A549 (cell line): ENCODE data around the gene CYB5D1.

ENCODE experiments used
- CEBPB ChIP-seq, 2 experiments: fragments of >200 bp in 1 of 2; sonication (Bioruptor Twin) in 1 of 2; formaldehyde crosslinking in 1 of 2; IDR thresholded peaks; 2 replicates each; pipeline ENCODE4 v1.6.1; 2012 to 2016
- CTCF ChIP-seq: fragments of >200 bp; sonication (Bioruptor Twin); formaldehyde crosslinking; IDR thresholded peaks from 3 replicates; pipeline ENCODE4 v1.5.1; 2016
- EP300 ChIP-seq, 2 experiments: fragments of >200 bp; sonication (Bioruptor Twin); formaldehyde crosslinking; IDR thresholded peaks; 2 replicates in 1 of 2; 3 replicates in 1 of 2; pipeline ENCODE4 v1.6.1; 2016 to 2017
- KDM5A ChIP-seq: fragments of 200-600 bp; sonication (generic); IDR thresholded peaks from 2 replicates; pipeline ENCODE4 v1.6.1; 2016; ENCODE audit warnings: antibody characterized with exemption, mild to moderate bottlenecking
- MAFK ChIP-seq: fragments of 450-650 bp; IDR thresholded peaks from 2 replicates; pipeline ENCODE4 v1.6.1; 2014; ENCODE audit not compliant: partially characterized antibody
- MAZ ChIP-seq: fragments of 150-350 bp; IDR thresholded peaks from 2 replicates; pipeline ENCODE4 v1.6.1; 2014; ENCODE audit warnings: antibody characterized with exemption, low read depth, low read length, borderline replicate concordance
- POLR2A ChIP-seq: IDR thresholded peaks from 2 replicates; pipeline ENCODE4 v1.6.1; 2012; ENCODE audit warnings: mild to moderate bottlenecking, low read length
- RAD21 ChIP-seq, 2 experiments: fragments of >200 bp in 1 of 2; sonication (Bioruptor Twin) in 1 of 2; formaldehyde crosslinking in 1 of 2; IDR thresholded peaks in 1 of 2; conservative IDR thresholded peaks in 1 of 2; 2 replicates in 1 of 2; 3 replicates in 1 of 2; pipeline ENCODE4 v1.6.1; 2012 to 2018; ENCODE audit warnings: inconsistent platforms in 1 of 2
- RCOR1 ChIP-seq: fragments of 150-350 bp; IDR thresholded peaks from 2 replicates; pipeline ENCODE4 v1.6.1; 2014; ENCODE audit warnings: antibody characterized with exemption, low read length, low read depth
- SREBF2 ChIP-seq: fragments of 450-650 bp; IDR thresholded peaks from 2 replicates; pipeline ENCODE4 v1.6.1; 2014; ENCODE audit warnings: mild to moderate bottlenecking, moderate library complexity
- USF2 ChIP-seq: fragments of 450-650 bp; IDR thresholded peaks from 2 replicates; pipeline ENCODE4 v1.6.1; 2014; ENCODE audit warnings: antibody characterized with exemption

- TF ChIP-seq USF2 (no peak), CEBPB (IDR thresholded peaks at IDR 0.05) (no peak), MAFK (no peak), KDM5A (no peak), SREBF2 (no peak), MAZ (no peak), RCOR1 (no peak), POLR2A (no peak), RAD21 (conservative IDR thresholded peaks at IDR 0.05 in 1 of 2, IDR thresholded peaks at IDR 0.05 in 1 of 2) (no peak), EP300 (IDR thresholded peaks at IDR 0.05) (no peak), CTCF (no peak)
Observed at GRCh38 chr17:7849130-7849750, 8.6 kb upstream of the CYB5D1 start.
